ENCODE results near the gene PBX1. TPM values are rescaled to one million over a fixed set of nuclear protein-coding genes. Genes with fewer than 3 reads are reported as not detected.

PBX1 gene
- total and polyA plus RNA-seq, 12 donors, result 13.3 to 91.8 (median 62.7) TPM

DNA sequence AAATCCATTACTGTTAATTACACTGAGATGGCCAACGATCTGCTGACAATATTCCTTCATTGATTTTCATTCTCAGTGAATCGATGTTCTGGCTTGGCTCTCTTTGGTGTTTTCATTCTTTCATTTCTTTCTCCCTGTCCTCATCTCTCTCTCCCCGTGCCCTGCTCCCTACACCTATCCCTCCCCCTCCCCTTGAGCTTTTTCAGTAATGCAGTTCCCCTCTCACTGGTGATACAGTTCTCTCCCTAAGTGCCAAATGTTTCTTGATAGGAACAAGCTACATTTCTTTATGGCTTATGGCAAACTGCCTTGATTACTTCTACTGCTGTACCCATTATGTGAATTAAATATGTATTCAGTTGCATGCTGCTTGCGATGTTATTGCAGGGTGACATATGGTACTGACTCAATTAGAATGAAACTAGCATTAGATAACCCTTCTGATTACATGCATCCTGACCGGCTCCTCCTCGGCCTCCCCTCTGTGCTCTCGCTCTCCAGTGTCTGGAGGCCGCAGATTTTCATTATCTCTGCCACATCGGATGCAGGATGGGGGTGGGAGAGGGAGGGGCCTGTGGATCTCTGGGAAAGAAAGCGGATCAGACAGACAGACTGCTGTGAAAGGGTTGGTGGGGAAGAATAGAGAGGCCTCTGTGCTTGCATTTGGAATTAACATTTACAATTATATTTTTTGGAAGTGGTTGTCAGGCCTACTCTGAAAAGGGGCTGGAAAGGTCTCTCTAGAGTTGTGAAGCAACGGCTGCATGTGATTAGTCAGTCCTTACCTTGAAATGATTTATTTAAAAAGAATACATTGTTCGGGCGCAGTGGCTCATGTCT, 130.9 kb downstream of the PBX1 start:
- no peak for DNase-seq
- Histone ChIP-seq H3K9me3 (no peaks in the 10 kb centered on the region), H3K4me3 (no peak overlapping the region), H3K27me3 (no peaks in the 10 kb centered on the region), H3K4me1 (peaks cover 0 to 15% (median 9%) of the 10 kb centered on the region in 9 donors), H3K27ac (no peak overlapping the region), H3K36me3 (peaks cover 0 to 10% (median 0%) of the 10 kb centered on the region in 9 donors)
- intact Hi-C loops (cut with DNase I), result no loop called here
- TF ChIP-seq, protein P1, sequence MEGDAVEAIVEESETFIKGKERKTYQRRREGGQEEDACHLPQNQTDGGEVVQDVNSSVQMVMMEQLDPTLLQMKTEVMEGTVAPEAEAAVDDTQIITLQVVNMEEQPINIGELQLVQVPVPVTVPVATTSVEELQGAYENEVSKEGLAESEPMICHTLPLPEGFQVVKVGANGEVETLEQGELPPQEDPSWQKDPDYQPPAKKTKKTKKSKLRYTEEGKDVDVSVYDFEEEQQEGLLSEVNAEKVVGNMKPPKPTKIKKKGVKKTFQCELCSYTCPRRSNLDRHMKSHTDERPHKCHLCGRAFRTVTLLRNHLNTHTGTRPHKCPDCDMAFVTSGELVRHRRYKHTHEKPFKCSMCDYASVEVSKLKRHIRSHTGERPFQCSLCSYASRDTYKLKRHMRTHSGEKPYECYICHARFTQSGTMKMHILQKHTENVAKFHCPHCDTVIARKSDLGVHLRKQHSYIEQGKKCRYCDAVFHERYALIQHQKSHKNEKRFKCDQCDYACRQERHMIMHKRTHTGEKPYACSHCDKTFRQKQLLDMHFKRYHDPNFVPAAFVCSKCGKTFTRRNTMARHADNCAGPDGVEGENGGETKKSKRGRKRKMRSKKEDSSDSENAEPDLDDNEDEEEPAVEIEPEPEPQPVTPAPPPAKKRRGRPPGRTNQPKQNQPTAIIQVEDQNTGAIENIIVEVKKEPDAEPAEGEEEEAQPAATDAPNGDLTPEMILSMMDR (IDR thresholded peaks at IDR 0.05), result no peak
- WGBS, 2 donors, result 72 to 80% methylated on average over 13 of the region's 13 CpGs
- no peak for ATAC-seq

DNA sequence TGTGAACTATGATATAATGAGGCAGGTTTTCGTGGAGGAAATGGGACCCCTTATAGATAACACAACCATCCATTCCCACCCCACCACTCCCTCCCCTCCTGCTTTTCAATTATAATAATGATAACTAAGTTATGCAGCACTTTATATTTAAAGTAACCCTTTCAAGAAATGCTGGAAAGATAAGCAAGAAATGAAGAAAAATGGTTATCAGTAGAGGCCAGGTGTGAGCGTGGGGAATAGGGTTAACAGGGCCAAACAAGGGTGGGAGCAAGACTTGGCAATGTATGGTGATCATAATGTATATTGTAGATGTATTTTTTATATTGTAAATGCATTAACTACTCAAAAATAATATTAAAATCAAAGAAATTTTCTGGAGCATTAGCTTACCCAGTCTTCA, 133.4 kb downstream of the PBX1 start:
- TF ChIP-seq, protein P1 (IDR thresholded peaks at IDR 0.05), result no peak
- no peak overlapping the region for H3K4me3 ChIP-seq
- H3K27ac ChIP-seq, result no peak overlapping the region
- no peaks in the 10 kb centered on the region for H3K9me3 ChIP-seq
- no peak for ATAC-seq
- intact Hi-C loops (cut with DNase I), result no loop called here
- DNase-seq, result no peak
- WGBS, 2 donors, result 90 to 91% methylated on average over 2 of the region's 2 CpGs
- no peaks in the 10 kb centered on the region for H3K27me3 ChIP-seq
- peaks cover 0 to 13% (median 5%) of the 10 kb centered on the region in 9 donors for H3K4me1 ChIP-seq
- peaks cover 0 to 10% (median 0%) of the 10 kb centered on the region in 9 donors for H3K36me3 ChIP-seq

DNA sequence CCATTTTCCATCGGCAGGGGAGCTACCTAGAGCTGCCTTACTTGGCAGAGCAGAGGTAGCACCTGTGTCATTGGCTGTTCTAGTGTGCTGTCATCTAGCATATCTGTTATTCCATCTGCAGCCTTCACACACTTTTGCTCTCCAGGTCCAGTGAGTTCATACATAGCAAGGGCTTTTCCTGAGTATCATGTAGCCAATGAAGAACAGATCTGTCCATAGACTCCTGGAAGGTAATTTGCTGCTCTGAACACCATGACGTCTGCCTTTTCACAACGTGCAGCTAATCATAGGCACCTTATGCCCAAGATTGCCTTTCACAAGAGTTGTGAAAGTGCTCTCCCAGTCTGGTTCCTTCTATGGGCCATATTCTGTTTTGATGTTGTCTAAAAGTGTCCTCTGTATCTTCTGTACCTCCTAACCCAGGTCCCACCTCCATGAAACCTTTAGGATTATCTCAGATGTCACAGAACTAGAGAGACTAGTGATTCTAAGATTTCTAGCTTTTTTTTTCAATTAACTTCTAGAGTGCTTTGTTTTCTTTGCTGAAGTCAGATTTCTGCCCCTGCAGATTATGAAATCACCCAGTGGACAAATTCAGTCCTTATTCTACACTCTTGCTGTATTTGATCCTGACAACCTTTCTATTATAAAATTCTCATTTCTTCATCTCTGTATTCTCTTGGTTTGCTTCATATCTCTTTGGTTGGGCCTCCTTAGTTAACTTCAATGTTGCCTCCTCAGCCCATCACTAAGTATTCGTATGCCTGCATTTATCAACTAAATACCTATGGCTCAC, 134.8 kb downstream of the PBX1 start:
- TF ChIP-seq, protein P1 (IDR thresholded peaks at IDR 0.05), result no peak
- Histone ChIP-seq H3K36me3 (peaks cover 0 to 10% (median 0%) of the 10 kb centered on the region in 9 donors), H3K4me1 (peaks cover 0 to 13% (median 5%) of the 10 kb centered on the region in 9 donors), H3K9me3 (no peaks in the 10 kb centered on the region), H3K27ac (no peak overlapping the region), H3K4me3 (no peak overlapping the region), H3K27me3 (no peaks in the 10 kb centered on the region)
- no peak for ATAC-seq
- DNase-seq, result no peak
- WGBS, 2 donors, result 84 to 91% methylated on average over 4 of the region's 4 CpGs
- intact Hi-C loops (cut with DNase I), result no loop called here

DNA sequence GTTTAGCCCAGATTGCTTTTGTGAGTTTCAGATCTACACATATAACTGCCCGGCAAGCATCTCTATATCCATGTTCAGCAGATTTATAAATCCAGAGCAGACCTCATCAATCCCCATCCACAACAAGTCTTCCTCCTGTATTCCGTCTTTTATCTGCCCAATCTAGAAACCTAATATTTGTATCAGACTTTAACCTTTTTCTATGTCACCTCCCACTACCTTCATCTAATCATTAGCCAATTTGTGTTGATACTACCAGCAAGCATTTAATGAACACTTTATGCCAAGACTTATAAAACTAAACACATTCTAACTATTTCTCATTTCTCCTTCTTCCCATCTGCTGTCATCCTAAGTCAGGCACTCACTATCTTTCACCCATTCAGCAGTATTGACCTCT, 135.5 kb downstream of the PBX1 start:
- intact Hi-C loops (cut with DNase I), result no loop called here
- no peaks in the 10 kb centered on the region for H3K27me3 ChIP-seq

More for the DNA sequence above, 135.5 kb downstream of the PBX1 start:
- no peak overlapping the region for H3K27ac ChIP-seq
- no peak for ATAC-seq
- H3K4me3 ChIP-seq, result no peak overlapping the region
- H3K4me1 ChIP-seq, result peaks cover 0 to 13% (median 5%) of the 10 kb centered on the region in 9 donors
- H3K9me3 ChIP-seq, result no peaks in the 10 kb centered on the region
- 93 to 96% methylated on average over 2 of the region's 2 CpGs for WGBS, 2 donors
- DNase-seq, result no peak
- peaks cover 0 to 10% (median 0%) of the 10 kb centered on the region in 9 donors for H3K36me3 ChIP-seq
- TF ChIP-seq, protein P1 (IDR thresholded peaks at IDR 0.05), result no peak

Measured in heart right ventricle (tissue), 16 donors.